Tibial nerve (tissue), 4 donors: ENCODE data around the gene ARMC3. TPM values are rescaled to one million over a fixed set of nuclear protein-coding genes. Genes with fewer than 3 reads are reported as not detected.

Source experiments
- DNase-seq, 2 donors: peaks; one replicate each; pipeline ENCODE4 v3.0.0-alpha.2; 2019; ENCODE audit warnings: low spot score in 2 of 2
- H3K27ac ChIP-seq, 4 donors: fragments of 200-600 bp; sonication (generic) in 3 of 4; one replicate each; pipeline ENCODE4 v1.5.1; 2017 to 2019; ENCODE audit warnings: mild to moderate bottlenecking in 1 of 4
- H3K27me3 ChIP-seq, 2 donors: fragments of 200-600 bp; sonication (generic) in 1 of 2; one replicate each; pipeline versions ENCODE4 v1.5.1 to v1.6.0; 2017 to 2019
- H3K36me3 ChIP-seq, 3 donors: fragments of 200-600 bp; sonication (generic); one replicate each; pipeline ENCODE4 v1.5.1; 2018 to 2019
- H3K4me1 ChIP-seq, 4 donors: fragments of 200-600 bp; sonication (generic) in 3 of 4; one replicate each; pipeline ENCODE4 v1.5.1; 2017 to 2019
- H3K4me3 ChIP-seq, 4 donors: fragments of 200-600 bp; sonication (generic) in 3 of 4; one replicate each; pipeline ENCODE4 v1.5.1; 2017 to 2019; ENCODE audit warnings: mild to moderate bottlenecking in 1 of 4, moderate library complexity in 1 of 4
- H3K9me3 ChIP-seq, 4 donors: fragments of 200-600 bp; sonication (generic) in 3 of 4; one replicate each; pipeline ENCODE4 v1.5.1; 2017 to 2019
- EP300 ChIP-seq, 2 donors: sonication (generic); formaldehyde crosslinking; IDR thresholded peaks; one replicate each; pipeline ENCODE4 v1.6.1; 2017; ENCODE audit warnings: antibody characterized with exemption in 2 of 2, mild to moderate bottlenecking in 1 of 2
- POLR2A ChIP-seq, 2 donors: fragments of 450-650 bp; IDR thresholded peaks; one replicate each; pipeline ENCODE4 v1.6.1; 2017; ENCODE audit warnings: antibody characterized with exemption in 2 of 2, mild to moderate bottlenecking in 2 of 2, moderate library complexity in 2 of 2
- WGBS, 2 donors: methylation state at CpG; one replicate each; pipeline ENCODE4 v1.1.5; 2018; 5-methylcytosine and 5-hydroxymethylcytosine counted together
- total RNA-seq, 4 donors: library from RNA; depleted of rRNA; stranded (reverse); fragments of >200 nt; gene quantifications; one replicate each; pipeline ENCODE4 v1.1.0, GENCODE V29; 2016
- TF ChIP-seq, protein P1 (sequence below), 5 experiments: fragments of 200-600 bp in 3 of 5; fragments of 450-650 bp in 2 of 5; sonication (generic) in 3 of 5; IDR thresholded peaks; one replicate each; pipeline ENCODE4 v1.5.1; 2016 to 2019; ENCODE audit warnings: antibody characterized with exemption in 5 of 5, mild to moderate bottlenecking in 3 of 5, moderate library complexity in 2 of 5

Gene ARMC3
- total RNA-seq, 4 donors from 2014 or later = 0.44 to 3.9 TPM; not detected in 2

DNA sequence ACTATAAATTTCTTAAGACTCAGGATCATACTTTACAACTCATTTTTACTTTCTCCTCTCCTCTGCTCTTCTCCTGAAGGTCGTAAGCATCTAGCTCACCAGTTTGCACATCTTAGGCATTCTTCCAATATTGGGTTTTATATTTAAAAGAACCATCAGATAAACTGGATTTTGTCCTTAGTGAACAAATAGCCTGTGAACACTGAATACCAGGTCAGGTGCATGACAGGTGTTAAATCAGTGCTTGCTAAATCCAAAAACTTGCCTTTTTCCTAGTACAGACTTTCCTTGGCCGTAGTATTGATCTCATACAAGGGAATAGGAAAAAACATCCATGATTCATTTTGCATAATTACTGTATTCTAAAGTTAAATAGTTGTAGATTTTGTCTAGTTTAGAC is 53.0 kb downstream of the ARMC3 start:
- TF ChIP-seq, protein P1, sequence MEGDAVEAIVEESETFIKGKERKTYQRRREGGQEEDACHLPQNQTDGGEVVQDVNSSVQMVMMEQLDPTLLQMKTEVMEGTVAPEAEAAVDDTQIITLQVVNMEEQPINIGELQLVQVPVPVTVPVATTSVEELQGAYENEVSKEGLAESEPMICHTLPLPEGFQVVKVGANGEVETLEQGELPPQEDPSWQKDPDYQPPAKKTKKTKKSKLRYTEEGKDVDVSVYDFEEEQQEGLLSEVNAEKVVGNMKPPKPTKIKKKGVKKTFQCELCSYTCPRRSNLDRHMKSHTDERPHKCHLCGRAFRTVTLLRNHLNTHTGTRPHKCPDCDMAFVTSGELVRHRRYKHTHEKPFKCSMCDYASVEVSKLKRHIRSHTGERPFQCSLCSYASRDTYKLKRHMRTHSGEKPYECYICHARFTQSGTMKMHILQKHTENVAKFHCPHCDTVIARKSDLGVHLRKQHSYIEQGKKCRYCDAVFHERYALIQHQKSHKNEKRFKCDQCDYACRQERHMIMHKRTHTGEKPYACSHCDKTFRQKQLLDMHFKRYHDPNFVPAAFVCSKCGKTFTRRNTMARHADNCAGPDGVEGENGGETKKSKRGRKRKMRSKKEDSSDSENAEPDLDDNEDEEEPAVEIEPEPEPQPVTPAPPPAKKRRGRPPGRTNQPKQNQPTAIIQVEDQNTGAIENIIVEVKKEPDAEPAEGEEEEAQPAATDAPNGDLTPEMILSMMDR (IDR thresholded peaks at IDR 0.05) = no peak
- TF ChIP-seq POLR2A (IDR thresholded peaks at IDR 0.05) (no peak), EP300 (IDR thresholded peaks at IDR 0.05) (no peak)
- DNase-seq = no peak
- no peak overlapping the region for H3K27ac ChIP-seq
- no peak overlapping the region for H3K4me3 ChIP-seq
- H3K27me3 ChIP-seq = no peaks in the 10 kb centered on the region
- no peaks in the 10 kb centered on the region for H3K36me3 ChIP-seq
- H3K4me1 ChIP-seq = no peaks in the 10 kb centered on the region
- H3K9me3 ChIP-seq = no peaks in the 10 kb centered on the region
- WGBS, 2 donors = 68 to 92% methylated on average over 2 of the region's 2 CpGs

DNA sequence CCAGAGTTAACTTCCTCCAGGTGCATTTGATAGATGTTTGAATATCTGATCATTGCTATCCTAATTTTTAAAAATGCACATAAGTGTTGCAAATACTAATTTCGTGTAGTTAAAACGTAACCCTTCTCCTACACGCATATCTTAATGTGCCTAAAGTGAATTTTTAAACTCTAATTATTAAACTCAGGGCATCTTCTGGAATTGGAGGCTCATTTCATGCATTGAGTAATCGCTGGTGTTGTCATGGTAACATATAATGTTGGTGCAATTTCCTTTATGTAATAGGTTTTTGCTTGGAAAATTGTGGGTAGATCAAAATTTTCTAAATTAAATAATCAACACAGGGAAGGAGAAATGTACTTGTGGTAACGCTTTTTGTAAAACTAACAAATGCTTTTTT is 56.2 kb downstream of the ARMC3 start:
- H3K27me3 ChIP-seq = no peaks in the 10 kb centered on the region
- H3K4me3 ChIP-seq = no peak overlapping the region
- WGBS, 2 donors = 71 to 77% methylated on average over 5 of the region's 5 CpGs
- peaks cover 0 to 19% (median 0%) of the 10 kb centered on the region in 4 donors for H3K4me1 ChIP-seq
- no peaks in the 10 kb centered on the region for H3K9me3 ChIP-seq
- TF ChIP-seq, protein P1 (IDR thresholded peaks at IDR 0.05) = no peak
- TF ChIP-seq POLR2A (IDR thresholded peaks at IDR 0.05) = no peak
- TF ChIP-seq EP300 (IDR thresholded peaks at IDR 0.05) = no peak
- H3K36me3 ChIP-seq = no peaks in the 10 kb centered on the region
- no peak for DNase-seq
- no peak overlapping the region for H3K27ac ChIP-seq

DNA sequence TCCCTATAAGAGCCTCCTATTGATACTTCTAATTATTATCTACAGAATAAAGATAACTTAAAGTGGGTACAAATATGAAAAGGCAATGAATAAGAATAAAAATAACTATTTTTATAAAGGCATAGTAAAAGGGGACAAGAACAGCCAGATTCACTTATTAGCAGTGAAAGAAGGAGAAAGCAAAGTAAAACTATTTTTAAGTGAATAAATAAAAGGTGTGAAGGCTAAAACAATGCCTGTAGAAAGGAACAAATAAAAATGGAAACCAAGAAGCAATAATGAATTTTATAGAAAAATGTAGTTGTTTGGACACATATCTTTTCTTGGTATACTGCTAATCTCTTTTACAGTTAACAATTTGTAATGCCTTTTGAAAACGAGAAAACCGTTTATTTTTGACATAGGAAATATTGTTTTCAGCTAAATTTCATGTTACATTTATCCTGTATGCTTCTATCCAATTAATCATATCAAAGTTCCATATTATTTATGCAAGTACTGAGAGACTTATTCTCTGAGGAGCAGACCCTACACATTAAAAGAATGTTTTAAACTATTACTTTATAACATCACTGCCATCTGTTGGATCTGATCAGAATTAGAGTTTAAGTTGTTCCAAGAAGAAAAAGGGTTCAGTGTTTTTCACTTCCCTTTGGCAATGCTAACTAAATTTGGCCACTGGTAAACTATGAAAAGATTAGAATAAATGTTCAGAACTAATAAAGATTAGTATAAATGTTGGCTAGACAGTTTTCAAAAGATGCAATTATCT is 59.1 kb downstream of the ARMC3 start:
- no peak overlapping the region for H3K27ac ChIP-seq
- WGBS, 2 donors = 31 to 38% methylated on average over 2 of the region's 2 CpGs
- H3K27me3 ChIP-seq = peaks cover 0 to 3% of the 10 kb centered on the region in 2 donors
- H3K4me1 ChIP-seq = peaks cover 0 to 20% (median 0%) of the 10 kb centered on the region in 4 donors
- no peak for DNase-seq
- no peak overlapping the region for H3K4me3 ChIP-seq
- H3K9me3 ChIP-seq = no peaks in the 10 kb centered on the region
- H3K36me3 ChIP-seq = no peaks in the 10 kb centered on the region
- TF ChIP-seq, protein P1 (IDR thresholded peaks at IDR 0.05) = peak in 4 of 5 experiments; percentile 31 to 60 (median 46)
- no peak for TF ChIP-seq POLR2A (IDR thresholded peaks at IDR 0.05)

DNA sequence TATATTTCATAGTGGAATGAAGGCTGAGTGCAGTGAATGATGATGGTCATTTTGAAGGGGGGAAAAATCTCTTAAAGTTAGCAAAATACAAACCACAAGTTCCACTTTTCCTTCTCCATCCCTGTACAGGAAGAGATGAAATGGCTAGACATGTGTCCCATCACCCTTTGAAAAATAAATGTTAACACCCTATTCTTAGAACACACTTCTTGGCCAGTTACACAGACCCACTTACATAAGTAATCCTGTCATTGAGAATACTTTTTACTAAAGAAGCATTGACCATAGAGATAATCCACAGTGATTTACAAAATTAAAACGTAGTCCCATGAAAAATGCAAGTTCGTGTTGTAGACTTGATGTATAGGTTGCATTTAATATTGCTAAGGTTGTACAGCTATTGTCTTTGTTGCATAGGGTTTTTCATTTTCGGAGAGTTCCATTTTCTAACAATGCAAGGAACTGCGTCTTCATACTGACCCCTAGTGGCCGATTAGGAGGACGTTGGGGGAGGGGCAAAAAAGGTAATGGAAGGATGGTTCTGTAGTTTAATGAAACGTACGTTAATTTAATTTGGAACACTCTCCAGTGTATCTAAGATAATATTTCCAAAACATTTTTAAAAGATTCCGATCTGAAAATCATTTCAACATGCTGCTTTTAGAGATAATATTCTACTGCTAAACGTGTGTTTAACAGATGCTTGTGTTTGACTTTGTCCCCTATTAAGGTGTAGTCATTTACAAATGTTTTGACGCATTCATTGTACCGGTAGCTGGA is 60.9 kb downstream of the ARMC3 start:
- Histone ChIP-seq H3K36me3 (no peaks in the 10 kb centered on the region), H3K4me1 (peaks cover 0 to 20% (median 0%) of the 10 kb centered on the region in 4 donors), H3K4me3 (no peak overlapping the region), H3K27me3 (peaks cover 0 to 11% of the 10 kb centered on the region in 2 donors), H3K9me3 (no peaks in the 10 kb centered on the region), H3K27ac (no peak overlapping the region)
- DNase-seq = peak; percentile 38 to 82
- 4% methylated on average over 12 of the region's 12 CpGs for WGBS, 2 donors
- TF ChIP-seq EP300 (IDR thresholded peaks at IDR 0.05) (peak in 1 of 2 donors; percentile 68), POLR2A (IDR thresholded peaks at IDR 0.05) (no peak)
- TF ChIP-seq, protein P1 (IDR thresholded peaks at IDR 0.05) = peak; percentile 79 to 92 (median 89)

DNA sequence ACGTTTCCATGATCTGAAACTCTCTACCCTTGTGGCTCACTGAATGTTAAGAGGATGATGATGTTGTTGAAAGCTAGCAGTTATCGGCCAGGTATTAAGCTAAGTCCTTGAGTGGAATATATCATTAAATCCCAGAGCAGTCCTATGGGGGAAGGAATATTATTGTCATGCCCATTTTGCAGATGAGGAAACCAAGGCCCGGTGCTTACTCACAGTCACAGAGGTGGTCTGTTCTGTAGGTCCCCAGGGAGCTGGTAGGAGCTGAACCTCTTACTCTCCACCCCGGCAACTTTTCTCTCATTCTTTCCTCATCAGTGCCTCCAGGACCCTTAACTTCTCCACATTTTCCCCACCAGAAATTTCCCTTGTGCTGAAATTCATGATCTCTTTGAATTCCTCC is 62.6 kb downstream of the ARMC3 start:
- Histone ChIP-seq H3K27ac (no peak overlapping the region), H3K9me3 (no peaks in the 10 kb centered on the region), H3K4me1 (peaks cover 0 to 20% (median 0%) of the 10 kb centered on the region in 4 donors), H3K36me3 (no peaks in the 10 kb centered on the region), H3K4me3 (no peak overlapping the region), H3K27me3 (peaks cover 0 to 11% of the 10 kb centered on the region in 2 donors)
- no peak for DNase-seq
- WGBS, 2 donors = 84 to 86% methylated on average over 4 of the region's 4 CpGs
- no peak for TF ChIP-seq EP300 (IDR thresholded peaks at IDR 0.05)
- TF ChIP-seq, protein P1 (IDR thresholded peaks at IDR 0.05) = no peak
- no peak for TF ChIP-seq POLR2A (IDR thresholded peaks at IDR 0.05)
